ENCODE measurements around the gene TAS2R39. TPM values are rescaled to one million over a fixed set of nuclear protein-coding genes. Genes with fewer than 3 reads are reported as not detected.
A peak's percentile ranks its signal among the peaks of the same experiment; 100 is the strongest.

The TAS2R39 gene
- total and polyA plus RNA-seq, 7 donors = not detected

- 17 to 23% methylated on average over 8 of the region's 8 CpGs for WGBS, 2 donors
- peak overlapping the region in 2 of 4 donors; percentile 31 to 35 for H3K27ac ChIP-seq
- H3K4me1 ChIP-seq = peaks cover 0 to 8% (median 3%) of the 10 kb centered on the region in 4 donors
- intact Hi-C loops (cut with DNase I) = loop anchor here (1.0 to 5.0 kb wide), 2 partner anchors 207 to 363 kb away; no protein-coding TSS in a partner anchor
- DNase-seq = peak; percentile 71
- TF ChIP-seq CTCF (IDR thresholded peaks at IDR 0.05) (peak; percentile 91 to 99 (median 97)), POLR2AphosphoS5 (IDR thresholded peaks at IDR 0.05) (no peak)
- H3K4me3 ChIP-seq = no peak overlapping the region
- no peaks in the 10 kb centered on the region for H3K36me3 ChIP-seq
- no peaks in the 10 kb centered on the region for H3K9me3 ChIP-seq
- H3K27me3 ChIP-seq = no peaks in the 10 kb centered on the region
These were observed 31.8 kb downstream of the TAS2R39 start for GRCh38 chr7:143214789-143215679.

- no peak for TF ChIP-seq POLR2A (IDR thresholded peaks at IDR 0.05)
- TF ChIP-seq CTCF (IDR thresholded peaks at IDR 0.05) = no peak
- no peak for TF ChIP-seq POLR2AphosphoS5 (IDR thresholded peaks at IDR 0.05)
- intact Hi-C loops (cut with DNase I) = loop anchor here (5.0 kb wide), 1 partner anchor 364 kb away; no protein-coding TSS in a partner anchor
- no peak for DNase-seq
- Histone ChIP-seq H3K4me3 (no peak overlapping the region), H3K36me3 (no peaks in the 10 kb centered on the region), H3K4me1 (peaks cover 0 to 8% (median 3%) of the 10 kb centered on the region in 4 donors), H3K27me3 (no peaks in the 10 kb centered on the region), H3K27ac (peak overlapping the region in 2 of 4 donors; percentile 31 to 35), H3K9me3 (no peaks in the 10 kb centered on the region)
- 83 to 88% methylated on average over 6 of the region's 6 CpGs for WGBS, 2 donors
These were observed 32.9 kb downstream of the TAS2R39 start for GRCh38 chr7:143216151-143216550.

GRCh38 chr7:143216686-143217085, 33.5 kb downstream of the TAS2R39 start:
- DNase-seq = no peak
- Histone ChIP-seq H3K27me3 (no peaks in the 10 kb centered on the region), H3K36me3 (no peaks in the 10 kb centered on the region), H3K4me3 (no peak overlapping the region), H3K9me3 (no peaks in the 10 kb centered on the region), H3K4me1 (peaks cover 0 to 8% (median 3%) of the 10 kb centered on the region in 4 donors), H3K27ac (no peak overlapping the region)
- 87 to 94% methylated on average over 2 of the region's 2 CpGs for WGBS, 2 donors
- no peak for TF ChIP-seq POLR2A (IDR thresholded peaks at IDR 0.05)
- TF ChIP-seq CTCF (IDR thresholded peaks at IDR 0.05) = no peak
- TF ChIP-seq EP300 (IDR thresholded peaks at IDR 0.05) = no peak
- no peak for TF ChIP-seq POLR2AphosphoS5 (IDR thresholded peaks at IDR 0.05)
- intact Hi-C loops (cut with DNase I) = loop anchor here (5.0 kb wide), 1 partner anchor 364 kb away; no protein-coding TSS in a partner anchor

GRCh38 chr7:143217806-143218205, 34.6 kb downstream of the TAS2R39 start:
- H3K4me1 ChIP-seq = peaks cover 0 to 8% (median 3%) of the 10 kb centered on the region in 4 donors
- WGBS, 2 donors = 86 to 90% methylated on average over 2 of the region's 2 CpGs
- no peak overlapping the region for H3K4me3 ChIP-seq
- DNase-seq = no peak
- H3K27me3 ChIP-seq = no peaks in the 10 kb centered on the region
- H3K9me3 ChIP-seq = no peaks in the 10 kb centered on the region
- intact Hi-C loops (cut with DNase I) = loop anchor here (5.0 kb wide), 1 partner anchor 366 kb away; no protein-coding TSS in a partner anchor
- TF ChIP-seq EP300 (IDR thresholded peaks at IDR 0.05) (no peak), CTCF (IDR thresholded peaks at IDR 0.05) (no peak), POLR2AphosphoS5 (IDR thresholded peaks at IDR 0.05) (no peak), POLR2A (IDR thresholded peaks at IDR 0.05) (no peak)
- no peak overlapping the region for H3K27ac ChIP-seq
- H3K36me3 ChIP-seq = no peaks in the 10 kb centered on the region

Measured in sigmoid colon (tissue), 7 donors.